ENCODE measurements around the gene CRAMP1.

The CRAMP1 gene

GRCh38 chr16:1653023-1653422 is 40.9 kb downstream of the CRAMP1 start:
- WGBS, 2 experiments = 96 to 97% methylated on average over 15 of the region's 15 CpGs

GRCh38 chr16:1654505-1655268 is 42.5 kb downstream of the CRAMP1 start:
- 94 to 97% methylated on average over 32 of the region's 32 CpGs for WGBS, 2 experiments
- H3K9me3 ChIP-seq (ENCODE audit: control insufficient read depth, low read length) = no peaks in the 10 kb centered on the region

More at GRCh38 chr16:1653023-1653422, 40.9 kb downstream of the CRAMP1 start:
- Histone ChIP-seq H3K36me3 (ENCODE audit: control insufficient read depth, insufficient read depth, low read length) (peaks cover 33% of the 10 kb centered on the region), H3K27ac (ENCODE audit: insufficient read depth, low read depth, low read length, poor library complexity, severe bottlenecking) (no peak overlapping the region), H3K4me3 (ENCODE audit: insufficient read depth, low read depth, low read length) (no peak overlapping the region), H3K27me3 (ENCODE audit: control insufficient read depth, insufficient read depth, low read length, poor library complexity, severe bottlenecking) (no peaks in the 10 kb centered on the region), H3K9me3 (ENCODE audit: control insufficient read depth, low read length) (no peaks in the 10 kb centered on the region), H3K4me1 (ENCODE audit: control insufficient read depth, insufficient read depth, low read length) (no peaks in the 10 kb centered on the region)

DNA sequence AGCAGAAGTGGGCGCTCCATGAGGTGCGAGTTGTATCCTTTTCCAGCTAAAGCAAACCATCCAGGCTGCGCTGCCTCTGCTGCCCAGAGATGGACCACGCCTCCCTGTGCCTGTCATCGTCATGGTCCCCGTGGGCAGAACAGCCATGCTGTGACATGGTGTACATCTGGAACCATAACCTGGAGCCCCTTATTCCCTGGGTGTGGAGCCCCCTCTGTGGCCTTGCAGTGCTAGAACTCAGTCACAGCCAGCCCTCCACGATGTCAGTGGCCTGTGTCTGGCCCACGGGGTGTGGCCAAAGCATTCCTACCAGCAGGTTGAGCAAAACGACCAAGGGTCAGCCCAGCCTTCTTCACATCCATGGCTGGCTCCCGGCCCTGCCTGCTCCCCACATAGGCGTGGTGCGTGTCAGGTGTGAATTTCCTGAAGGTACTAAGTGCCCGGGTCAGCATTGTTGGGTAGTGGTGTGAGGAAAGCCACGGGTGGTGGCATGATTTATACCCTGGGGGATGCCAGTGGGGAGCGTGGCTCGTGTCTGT is 43.2 kb downstream of the CRAMP1 start:
- H3K36me3 ChIP-seq (ENCODE audit: control insufficient read depth, insufficient read depth, low read length) = peaks cover 40% of the 10 kb centered on the region
- H3K27me3 ChIP-seq (ENCODE audit: control insufficient read depth, insufficient read depth, low read length, poor library complexity, severe bottlenecking) = no peaks in the 10 kb centered on the region
- 95 to 96% methylated on average over 16 of the region's 16 CpGs for WGBS, 2 experiments
- H3K27ac ChIP-seq (ENCODE audit: insufficient read depth, low read depth, low read length, poor library complexity, severe bottlenecking) = no peak overlapping the region
- H3K4me1 ChIP-seq (ENCODE audit: control insufficient read depth, insufficient read depth, low read length) = no peaks in the 10 kb centered on the region
- no peak overlapping the region for H3K4me3 ChIP-seq (ENCODE audit: insufficient read depth, low read depth, low read length)
- H3K9me3 ChIP-seq (ENCODE audit: control insufficient read depth, low read length) = no peaks in the 10 kb centered on the region

More at GRCh38 chr16:1654505-1655268, 42.5 kb downstream of the CRAMP1 start:
- Histone ChIP-seq H3K4me3 (ENCODE audit: insufficient read depth, low read depth, low read length) (no peak overlapping the region), H3K27ac (ENCODE audit: insufficient read depth, low read depth, low read length, poor library complexity, severe bottlenecking) (no peak overlapping the region), H3K4me1 (ENCODE audit: control insufficient read depth, insufficient read depth, low read length) (no peaks in the 10 kb centered on the region), H3K27me3 (ENCODE audit: control insufficient read depth, insufficient read depth, low read length, poor library complexity, severe bottlenecking) (no peaks in the 10 kb centered on the region), H3K36me3 (ENCODE audit: control insufficient read depth, insufficient read depth, low read length) (peaks cover 33% of the 10 kb centered on the region)

- Histone ChIP-seq H3K36me3 (ENCODE audit: control insufficient read depth, insufficient read depth, low read length) (peaks cover 41% of the 10 kb centered on the region), H3K9me3 (ENCODE audit: control insufficient read depth, low read length) (no peaks in the 10 kb centered on the region), H3K27ac (ENCODE audit: insufficient read depth, low read depth, low read length, poor library complexity, severe bottlenecking) (no peak overlapping the region), H3K4me1 (ENCODE audit: control insufficient read depth, insufficient read depth, low read length) (no peaks in the 10 kb centered on the region), H3K27me3 (ENCODE audit: control insufficient read depth, insufficient read depth, low read length, poor library complexity, severe bottlenecking) (no peaks in the 10 kb centered on the region), H3K4me3 (ENCODE audit: insufficient read depth, low read depth, low read length) (no peak overlapping the region)
- 95% methylated on average over 52 of the region's 52 CpGs for WGBS, 2 experiments
Measured at GRCh38 chr16:1655909-1656807, 44.0 kb downstream of the CRAMP1 start.

- H3K9me3 ChIP-seq (ENCODE audit: control insufficient read depth, low read length) = no peaks in the 10 kb centered on the region
- 94 to 95% methylated on average over 24 of the region's 24 CpGs for WGBS, 2 experiments
- H3K27me3 ChIP-seq (ENCODE audit: control insufficient read depth, insufficient read depth, low read length, poor library complexity, severe bottlenecking) = no peaks in the 10 kb centered on the region
- H3K4me3 ChIP-seq (ENCODE audit: insufficient read depth, low read depth, low read length) = no peak overlapping the region
- H3K27ac ChIP-seq (ENCODE audit: insufficient read depth, low read depth, low read length, poor library complexity, severe bottlenecking) = no peak overlapping the region
- H3K4me1 ChIP-seq (ENCODE audit: control insufficient read depth, insufficient read depth, low read length) = no peaks in the 10 kb centered on the region
- peaks cover 43% of the 10 kb centered on the region for H3K36me3 ChIP-seq (ENCODE audit: control insufficient read depth, insufficient read depth, low read length)
Measured at GRCh38 chr16:1656808-1657617, 44.9 kb downstream of the CRAMP1 start.

DNA sequence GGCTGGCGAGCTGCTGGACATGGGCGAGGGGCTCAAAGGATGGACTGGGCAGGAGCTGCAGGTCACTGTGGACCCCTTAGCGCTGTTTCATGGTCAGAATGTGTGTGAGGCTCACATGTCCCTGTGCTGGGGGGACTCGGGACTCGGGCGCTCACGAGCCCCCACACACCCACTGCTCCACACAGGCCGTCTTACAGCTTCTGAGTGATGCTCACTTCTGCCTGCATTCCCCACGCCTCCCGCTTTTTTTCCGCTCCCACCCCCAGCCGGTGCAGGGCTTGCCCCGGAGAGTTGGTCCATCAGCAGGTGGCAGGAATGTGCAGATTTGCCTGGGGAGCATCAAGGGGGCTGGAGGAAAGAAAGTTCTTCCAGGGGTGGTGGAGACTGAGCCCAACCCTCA is 45.7 kb downstream of the CRAMP1 start:
- Histone ChIP-seq H3K4me1 (ENCODE audit: control insufficient read depth, insufficient read depth, low read length) (no peaks in the 10 kb centered on the region), H3K27ac (ENCODE audit: insufficient read depth, low read depth, low read length, poor library complexity, severe bottlenecking) (no peak overlapping the region), H3K9me3 (ENCODE audit: control insufficient read depth, low read length) (no peaks in the 10 kb centered on the region), H3K36me3 (ENCODE audit: control insufficient read depth, insufficient read depth, low read length) (peaks cover 43% of the 10 kb centered on the region), H3K4me3 (ENCODE audit: insufficient read depth, low read depth, low read length) (no peak overlapping the region), H3K27me3 (ENCODE audit: control insufficient read depth, insufficient read depth, low read length, poor library complexity, severe bottlenecking) (no peaks in the 10 kb centered on the region)
- 96 to 97% methylated on average over 13 of the region's 13 CpGs for WGBS, 2 experiments

- peaks cover 45% of the 10 kb centered on the region for H3K36me3 ChIP-seq (ENCODE audit: control insufficient read depth, insufficient read depth, low read length)
- WGBS, 2 experiments = 95 to 96% methylated on average over 4 to 5 of the region's 5 CpGs
- H3K4me3 ChIP-seq (ENCODE audit: insufficient read depth, low read depth, low read length) = no peak overlapping the region
- no peaks in the 10 kb centered on the region for H3K27me3 ChIP-seq (ENCODE audit: control insufficient read depth, insufficient read depth, low read length, poor library complexity, severe bottlenecking)
- no peak overlapping the region for H3K27ac ChIP-seq (ENCODE audit: insufficient read depth, low read depth, low read length, poor library complexity, severe bottlenecking)
- no peaks in the 10 kb centered on the region for H3K9me3 ChIP-seq (ENCODE audit: control insufficient read depth, low read length)
- H3K4me1 ChIP-seq (ENCODE audit: control insufficient read depth, insufficient read depth, low read length) = no peaks in the 10 kb centered on the region
Measured at GRCh38 chr16:1659031-1659430, 46.9 kb downstream of the CRAMP1 start.

- peaks cover 44% of the 10 kb centered on the region for H3K36me3 ChIP-seq (ENCODE audit: control insufficient read depth, insufficient read depth, low read length)
- WGBS, 2 experiments = 93 to 95% methylated on average over 2 of the region's 2 CpGs
Measured at GRCh38 chr16:1661826-1662225, 49.7 kb downstream of the CRAMP1 start.

GRCh38 chr16:1662543-1662942 is 50.4 kb downstream of the CRAMP1 start:
- H3K4me1 ChIP-seq (ENCODE audit: control insufficient read depth, insufficient read depth, low read length) = no peaks in the 10 kb centered on the region
- H3K27me3 ChIP-seq (ENCODE audit: control insufficient read depth, insufficient read depth, low read length, poor library complexity, severe bottlenecking) = no peaks in the 10 kb centered on the region
- no peak overlapping the region for H3K27ac ChIP-seq (ENCODE audit: insufficient read depth, low read depth, low read length, poor library complexity, severe bottlenecking)
- peaks cover 51% of the 10 kb centered on the region for H3K36me3 ChIP-seq (ENCODE audit: control insufficient read depth, insufficient read depth, low read length)
- 96% methylated on average over 20 of the region's 20 CpGs for WGBS, 2 experiments
- H3K9me3 ChIP-seq (ENCODE audit: control insufficient read depth, low read length) = no peaks in the 10 kb centered on the region
- no peak overlapping the region for H3K4me3 ChIP-seq (ENCODE audit: insufficient read depth, low read depth, low read length)

More at GRCh38 chr16:1661826-1662225, 49.7 kb downstream of the CRAMP1 start:
- Histone ChIP-seq H3K4me3 (ENCODE audit: insufficient read depth, low read depth, low read length) (no peak overlapping the region), H3K4me1 (ENCODE audit: control insufficient read depth, insufficient read depth, low read length) (no peaks in the 10 kb centered on the region), H3K27me3 (ENCODE audit: control insufficient read depth, insufficient read depth, low read length, poor library complexity, severe bottlenecking) (no peaks in the 10 kb centered on the region), H3K27ac (ENCODE audit: insufficient read depth, low read depth, low read length, poor library complexity, severe bottlenecking) (no peak overlapping the region), H3K9me3 (ENCODE audit: control insufficient read depth, low read length) (no peaks in the 10 kb centered on the region)
